Sigmoid colon (tissue), 7 donors: ENCODE measurements around the gene CRACR2A. TPM values are rescaled to one million over a fixed set of nuclear protein-coding genes. Genes with fewer than 3 reads are reported as not detected.

Source experiments
- DNase-seq: peaks from one replicate; pipeline ENCODE4 v3.0.0-alpha.2; 2019
- H3K27ac ChIP-seq, 4 donors: fragments of 200-600 bp; sonication (generic); one replicate each; pipeline ENCODE4 v1.5.1; 2016 to 2019; ENCODE audit warnings: mild to moderate bottlenecking in 1 of 4
- H3K27me3 ChIP-seq, 3 donors: fragments of 200-600 bp; sonication (generic); one replicate each; pipeline ENCODE4 v1.5.1; 2019; ENCODE audit warnings: mild to moderate bottlenecking in 1 of 3
- H3K36me3 ChIP-seq, 4 donors: fragments of 200-600 bp; sonication (generic); one replicate each; pipeline ENCODE4 v1.5.1; 2016 to 2019
- H3K4me1 ChIP-seq, 4 donors: fragments of 200-600 bp; sonication (generic); one replicate each; pipeline ENCODE4 v1.5.1; 2017 to 2019
- H3K4me3 ChIP-seq, 4 donors: fragments of 200-600 bp; sonication (generic); one replicate each; pipeline ENCODE4 v1.5.1; 2017 to 2019; ENCODE audit warnings: mild to moderate bottlenecking in 2 of 4, moderate library complexity in 1 of 4
- H3K9me3 ChIP-seq, 4 donors: fragments of 200-600 bp in 3 of 4; sonication (generic) in 3 of 4; one replicate each; pipeline versions ENCODE4 v1.5.1 to v1.6.1; 2013 to 2019
- CTCF ChIP-seq, 4 experiments: fragments of 450-650 bp in 3 of 4; fragments of 200-600 bp in 1 of 4; IDR thresholded peaks; one replicate each; pipeline ENCODE4 v1.5.1; 2016 to 2019; ENCODE audit warnings: antibody characterized with exemption in 4 of 4, mild to moderate bottlenecking in 3 of 4, moderate library complexity in 2 of 4
- EP300 ChIP-seq, 4 donors: sonication (generic); formaldehyde crosslinking; IDR thresholded peaks; one replicate each; pipeline ENCODE4 v1.6.1; 2017; ENCODE audit warnings: antibody characterized with exemption in 4 of 4
- POLR2A ChIP-seq, 2 donors: fragments of 450-650 bp; IDR thresholded peaks; one replicate each; pipeline ENCODE4 v1.6.1; 2016; ENCODE audit warnings: antibody characterized with exemption in 2 of 2, mild to moderate bottlenecking in 2 of 2, moderate library complexity in 2 of 2
- POLR2AphosphoS5 ChIP-seq, 4 donors: sonication (generic); formaldehyde crosslinking; IDR thresholded peaks; one replicate each; pipeline ENCODE4 v1.6.1; 2017; ENCODE audit warnings: antibody characterized with exemption in 4 of 4
- WGBS, 2 donors: extraction: QIAGEN DNeasy Blood & Tissue Kit; methylation state at CpG; one replicate each; pipeline ENCODE4 v1.1.7; 2013; 5-methylcytosine and 5-hydroxymethylcytosine counted together
- intact Hi-C: fragments of 100-400 bp; cut with DNase I; formaldehyde crosslinking; loops from one replicate; pipeline ENCODE4 v1.15.1; 2023
- polyA plus RNA-seq, 3 donors: library from polyadenylated mRNA; stranded (reverse); fragments of 200-250 nt; gene quantifications; one replicate each; pipeline ENCODE4 v1.2.3, GENCODE V29; 2013
- total RNA-seq, 4 donors: library from RNA; depleted of rRNA; stranded (reverse); fragments of >200 nt; gene quantifications; one replicate each; pipeline ENCODE4 v1.1.0, GENCODE V29; 2016
- donor health status: healthy with polysubstance abuse.
- donor health status: Bipolar disorder and iron deficiency.
- donor health status: healthy.

Gene CRACR2A
- total and polyA plus RNA-seq, 7 donors, result 1.1 to 29.6 (median 4.2) TPM

- H3K4me3 ChIP-seq, result peak overlapping the region in 1 of 4 donors; percentile 58
- no peak for DNase-seq
- intact Hi-C loops, result loop anchor here (5.0 kb wide), 1 partner anchor 94 kb away; no protein-coding TSS in a partner anchor
- 73 to 83% methylated on average over 15 of the region's 15 CpGs for WGBS, 2 donors
- H3K36me3 ChIP-seq, result no peaks in the 10 kb centered on the region
- no peak for TF ChIP-seq CTCF (IDR thresholded peaks at IDR 0.05)
- no peak for TF ChIP-seq POLR2A (IDR thresholded peaks at IDR 0.05)
- TF ChIP-seq POLR2AphosphoS5 (IDR thresholded peaks at IDR 0.05), result no peak
- TF ChIP-seq EP300 (IDR thresholded peaks at IDR 0.05), result no peak
- peaks cover 0 to 24% (median 17%) of the 10 kb centered on the region in 4 donors for H3K4me1 ChIP-seq
- H3K27me3 ChIP-seq, result no peaks in the 10 kb centered on the region
- no peak overlapping the region for H3K27ac ChIP-seq
- no peaks in the 10 kb centered on the region for H3K9me3 ChIP-seq
Observed at GRCh38 chr12:3751151-3752095, 1.5 kb downstream of the CRACR2A start.

GRCh38 chr12:3750616-3751015 is 2.3 kb downstream of the CRACR2A start:
- Histone ChIP-seq H3K36me3 (no peaks in the 10 kb centered on the region), H3K27ac (no peak overlapping the region), H3K9me3 (no peaks in the 10 kb centered on the region), H3K4me3 (no peak overlapping the region), H3K27me3 (no peaks in the 10 kb centered on the region), H3K4me1 (peaks cover 0 to 24% (median 17%) of the 10 kb centered on the region in 4 donors)
- DNase-seq, result no peak
- TF ChIP-seq POLR2AphosphoS5 (IDR thresholded peaks at IDR 0.05) (no peak), EP300 (IDR thresholded peaks at IDR 0.05) (no peak), POLR2A (IDR thresholded peaks at IDR 0.05) (no peak), CTCF (IDR thresholded peaks at IDR 0.05) (no peak)
- WGBS, 2 donors, result 94 to 98% methylated on average over 3 of the region's 4 CpGs
- intact Hi-C loops, result loop anchor here (5.0 kb wide), 1 partner anchor 93 kb away; no protein-coding TSS in a partner anchor

GRCh38 chr12:3748620-3749019 is 4.3 kb downstream of the CRACR2A start:
- Histone ChIP-seq H3K27ac (no peak overlapping the region), H3K36me3 (no peaks in the 10 kb centered on the region), H3K9me3 (no peaks in the 10 kb centered on the region), H3K4me1 (peaks cover 0 to 18% (median 14%) of the 10 kb centered on the region in 4 donors), H3K27me3 (no peaks in the 10 kb centered on the region), H3K4me3 (no peak overlapping the region)
- no peak for TF ChIP-seq EP300 (IDR thresholded peaks at IDR 0.05)
- no peak for TF ChIP-seq CTCF (IDR thresholded peaks at IDR 0.05)
- TF ChIP-seq POLR2A (IDR thresholded peaks at IDR 0.05), result no peak
- no peak for TF ChIP-seq POLR2AphosphoS5 (IDR thresholded peaks at IDR 0.05)
- no peak for DNase-seq
- WGBS, 2 donors, result 52 to 77% methylated on average over 4 of the region's 4 CpGs
- intact Hi-C loops, result no loop called here

- H3K27me3 ChIP-seq, result no peaks in the 10 kb centered on the region
- peaks cover 0 to 13% (median 9%) of the 10 kb centered on the region in 4 donors for H3K4me1 ChIP-seq
- H3K9me3 ChIP-seq, result no peaks in the 10 kb centered on the region
- no peak for DNase-seq
- 39 to 64% methylated on average over 5 of the region's 5 CpGs for WGBS, 2 donors
- no peak overlapping the region for H3K27ac ChIP-seq
- TF ChIP-seq EP300 (IDR thresholded peaks at IDR 0.05) (no peak), POLR2A (IDR thresholded peaks at IDR 0.05) (no peak), CTCF (IDR thresholded peaks at IDR 0.05) (no peak), POLR2AphosphoS5 (IDR thresholded peaks at IDR 0.05) (no peak)
- intact Hi-C loops, result no loop called here
- no peak overlapping the region for H3K4me3 ChIP-seq
- no peaks in the 10 kb centered on the region for H3K36me3 ChIP-seq
Observed at GRCh38 chr12:3747976-3748619, 4.8 kb downstream of the CRACR2A start.
